Left renal cortex interstitium (tissue), 4 donors: ENCODE data around the gene SPOCK2. TPM values are rescaled to one million over a fixed set of nuclear protein-coding genes. Genes with fewer than 3 reads are reported as not detected.
A peak's percentile ranks its signal among the peaks of the same experiment; 100 is the strongest.
"Not testable (repeated sequence)": the region's sequence is repeated elsewhere in the genome, so short reads cannot be mapped to it uniquely, and the experiment has no call there.

Experiments used
- DNase-seq, 4 donors: peaks; one replicate each; pipeline ENCODE4 v3.0.0-alpha.2; 2013; ENCODE audit warnings: low read depth in 4 of 4, low spot score in 2 of 4, missing footprints in 1 of 4
- polyA plus RNA-seq, 4 donors: library from polyadenylated mRNA; unstranded; fragments of 120-200 nt; gene quantifications; one replicate each; pipeline ENCODE4 v1.2.1, GENCODE V29; 2013; ENCODE audit not compliant: insufficient read length in 4 of 4

Gene SPOCK2, protein sequence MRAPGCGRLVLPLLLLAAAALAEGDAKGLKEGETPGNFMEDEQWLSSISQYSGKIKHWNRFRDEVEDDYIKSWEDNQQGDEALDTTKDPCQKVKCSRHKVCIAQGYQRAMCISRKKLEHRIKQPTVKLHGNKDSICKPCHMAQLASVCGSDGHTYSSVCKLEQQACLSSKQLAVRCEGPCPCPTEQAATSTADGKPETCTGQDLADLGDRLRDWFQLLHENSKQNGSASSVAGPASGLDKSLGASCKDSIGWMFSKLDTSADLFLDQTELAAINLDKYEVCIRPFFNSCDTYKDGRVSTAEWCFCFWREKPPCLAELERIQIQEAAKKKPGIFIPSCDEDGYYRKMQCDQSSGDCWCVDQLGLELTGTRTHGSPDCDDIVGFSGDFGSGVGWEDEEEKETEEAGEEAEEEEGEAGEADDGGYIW
- 100 to 1,000 TPM; 143 to 189 (median 158) TPM for polyA plus RNA-seq

DNA sequence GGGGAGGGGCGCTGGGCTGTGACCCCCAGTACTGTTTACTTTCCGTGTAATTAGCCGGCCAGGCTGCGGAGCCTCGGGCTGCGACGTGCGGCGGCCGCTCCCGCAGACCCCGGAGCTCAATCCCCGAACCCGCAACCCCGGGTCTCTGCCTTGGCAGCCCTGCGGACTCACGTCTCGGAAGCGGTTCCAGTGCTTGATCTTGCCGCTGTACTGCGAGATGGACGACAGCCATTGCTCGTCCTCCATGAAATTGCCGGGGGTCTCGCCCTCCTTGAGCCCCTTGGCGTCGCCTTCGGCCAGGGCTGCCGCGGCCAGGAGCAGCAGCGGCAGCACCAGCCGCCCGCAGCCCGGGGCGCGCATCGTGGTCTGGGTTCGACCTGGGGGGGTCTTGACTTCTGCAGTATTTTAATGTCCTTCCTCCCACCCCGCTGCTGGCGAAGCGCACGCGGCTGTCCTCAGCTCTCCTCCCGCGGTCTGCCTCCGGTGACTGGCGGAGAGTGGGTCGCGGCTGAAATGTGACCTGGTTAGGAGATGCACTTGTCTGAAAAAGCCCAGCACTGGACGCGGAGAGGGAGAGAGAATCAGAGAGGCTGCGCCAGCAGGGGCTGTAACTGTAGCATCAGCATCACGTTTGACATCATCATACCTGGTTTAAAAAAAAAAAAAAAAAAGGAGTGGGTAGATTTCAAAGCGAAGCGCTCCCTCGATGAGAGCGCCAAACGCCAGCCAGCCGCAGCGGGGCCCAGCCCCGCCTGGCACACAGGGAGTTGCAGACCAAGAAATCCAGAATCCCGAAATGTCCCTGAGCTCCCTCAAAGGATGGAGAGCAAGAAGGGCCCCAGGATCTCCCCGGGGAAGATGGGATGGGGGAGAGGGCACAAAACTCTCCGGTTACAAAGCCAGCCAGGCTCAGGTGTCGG, at the start of gene SPOCK2:
Gene SPOCK2 (minus strand): TSS at position 583 of the 920 bp plus-strand sequence. CDS start 223 bp downstream, at position 360.
- DNase-seq = no peak

DNA sequence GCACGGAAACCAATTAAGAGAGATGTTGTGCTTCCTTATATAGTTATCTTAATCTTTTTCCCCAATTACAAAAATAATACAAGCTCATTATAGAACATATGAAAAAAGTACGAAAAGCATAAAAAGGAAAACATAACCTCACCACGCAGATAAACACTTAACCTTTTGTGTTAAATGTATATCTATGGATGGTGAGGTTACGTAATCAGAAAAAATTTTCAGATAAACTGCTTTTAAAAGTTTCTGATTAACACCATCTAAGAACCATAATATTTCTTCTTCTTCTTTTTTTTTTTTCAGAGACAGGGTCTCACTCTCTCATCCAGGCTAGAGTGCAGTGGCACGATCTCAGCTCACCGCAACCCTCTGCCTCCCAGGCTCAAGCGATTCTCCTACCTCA, 49.2 kb upstream of the SPOCK2 start:
- DNase-seq = no peak

DNA sequence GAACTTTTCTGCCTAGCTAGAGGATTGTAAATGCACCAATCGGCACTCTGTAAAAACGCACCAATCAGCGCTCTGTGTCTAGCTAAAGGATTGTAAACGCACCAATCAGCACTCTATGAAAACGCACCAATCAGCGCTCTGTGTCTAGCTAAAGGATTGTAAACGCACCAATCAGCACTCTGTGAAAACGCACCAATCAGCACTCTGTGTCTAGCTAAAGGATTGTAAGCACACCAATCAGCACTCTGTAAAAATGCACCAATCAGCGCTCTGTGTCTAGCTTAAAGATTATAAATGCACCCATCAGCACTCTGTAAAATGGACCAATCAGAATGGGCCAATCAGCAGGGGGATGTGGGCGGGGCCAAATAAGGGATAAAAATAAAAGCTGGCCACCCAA, 47.9 kb upstream of the SPOCK2 start:
- DNase-seq = not testable (repeated sequence)

DNA sequence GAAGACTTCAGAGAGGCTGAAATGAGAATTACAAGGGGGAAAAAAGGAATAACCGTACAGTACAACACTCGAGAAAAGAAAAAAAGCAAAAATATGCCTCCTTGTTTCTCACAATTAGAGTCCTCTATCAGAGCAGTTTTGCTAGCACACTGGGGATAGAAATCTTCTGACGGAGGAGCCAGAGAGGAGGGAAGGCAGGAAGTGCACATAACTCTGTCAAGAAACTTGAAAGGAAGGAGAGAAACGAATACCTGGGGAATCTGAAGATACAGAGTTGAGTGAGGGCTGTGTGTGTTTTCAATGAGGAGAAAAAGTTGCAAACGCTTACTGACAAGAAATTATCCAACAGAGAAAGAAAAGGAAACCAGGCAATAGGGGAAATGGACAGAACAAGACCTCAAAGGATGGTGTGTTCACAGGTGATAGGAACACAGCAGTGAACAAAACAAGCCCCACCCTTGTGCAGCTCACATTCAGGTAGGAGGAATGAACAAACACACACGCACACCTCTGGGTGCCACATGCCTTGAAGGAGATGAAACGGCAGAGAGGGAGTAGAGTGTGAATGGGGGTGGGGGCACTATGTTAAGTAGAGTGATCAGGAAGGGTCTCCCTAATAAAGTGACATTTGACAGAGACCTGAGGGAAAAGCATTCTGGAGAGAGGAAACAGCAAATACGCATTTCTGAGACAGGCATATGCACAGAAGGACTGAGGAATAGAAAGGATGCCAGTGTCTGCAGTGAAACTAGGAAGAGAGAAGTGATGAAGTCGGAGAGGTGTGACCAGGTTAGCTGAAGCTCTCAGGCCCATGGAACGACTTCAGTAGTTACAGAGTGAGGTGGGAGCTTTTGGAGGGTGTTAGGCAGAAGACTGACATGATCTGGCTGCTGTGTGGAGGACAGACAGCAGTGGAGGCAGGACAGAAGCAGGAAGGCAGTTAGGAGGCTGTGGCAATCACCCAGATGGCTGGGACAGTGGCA, 46.7 kb upstream of the SPOCK2 start:
- no peak for DNase-seq

DNA sequence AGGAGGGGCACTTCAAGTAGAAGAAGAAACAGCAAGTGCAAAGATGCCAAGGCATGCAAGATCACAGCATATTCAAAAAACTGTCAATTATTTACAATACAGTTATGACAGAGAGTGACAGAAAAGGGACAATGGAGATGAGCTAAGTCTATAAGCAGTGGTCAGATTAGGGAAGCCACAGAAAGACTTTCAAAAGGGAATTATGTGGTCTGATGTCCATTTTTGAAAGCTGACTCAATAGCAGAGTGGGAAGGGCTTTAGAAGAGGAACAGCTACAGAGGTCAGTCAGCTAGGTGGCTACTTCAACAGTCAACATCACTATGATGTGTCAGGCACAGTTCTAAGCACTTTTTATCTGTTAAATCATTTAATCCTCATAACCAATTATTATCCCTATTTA, 45.2 kb upstream of the SPOCK2 start:
- DNase-seq = no peak

DNA sequence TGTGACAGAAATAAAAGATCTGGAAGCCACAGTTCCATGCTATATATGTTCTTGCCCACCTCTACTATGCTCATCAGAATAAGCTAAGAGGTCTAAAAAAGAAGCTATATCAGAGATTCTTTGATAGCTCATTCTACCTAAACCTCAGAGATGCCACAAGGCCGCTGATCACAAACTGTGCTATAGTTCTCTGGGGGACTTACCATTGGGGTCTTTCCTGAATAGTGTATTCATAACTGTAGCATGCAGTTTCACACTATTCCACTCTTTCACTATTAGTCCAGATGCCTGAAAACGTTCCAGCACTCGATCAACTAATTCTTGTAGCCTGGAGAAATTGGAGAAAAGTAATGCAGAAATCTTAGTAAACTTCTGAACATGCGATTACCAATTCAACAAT, 44.5 kb upstream of the SPOCK2 start:
- no peak for DNase-seq

DNA sequence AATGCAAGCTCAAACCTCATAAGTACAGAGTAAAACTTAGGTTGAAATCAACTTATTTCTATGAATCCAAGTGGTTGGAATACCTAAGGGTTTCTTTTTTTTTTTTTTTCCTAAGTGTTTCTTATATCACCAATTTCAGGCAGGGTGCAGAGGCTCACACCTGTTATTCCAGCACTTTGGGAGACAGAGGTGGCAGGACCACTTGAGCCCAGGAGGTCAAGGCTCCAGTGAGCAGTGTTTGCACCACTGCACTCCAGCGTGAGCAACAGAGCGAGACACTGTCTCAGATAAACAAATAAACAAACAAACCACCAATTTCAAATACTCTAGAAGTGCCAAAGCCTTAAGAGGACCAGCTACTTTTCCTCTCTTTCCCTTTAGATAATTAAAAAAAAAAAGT, 39.2 kb upstream of the SPOCK2 start:
- no peak for DNase-seq

DNA sequence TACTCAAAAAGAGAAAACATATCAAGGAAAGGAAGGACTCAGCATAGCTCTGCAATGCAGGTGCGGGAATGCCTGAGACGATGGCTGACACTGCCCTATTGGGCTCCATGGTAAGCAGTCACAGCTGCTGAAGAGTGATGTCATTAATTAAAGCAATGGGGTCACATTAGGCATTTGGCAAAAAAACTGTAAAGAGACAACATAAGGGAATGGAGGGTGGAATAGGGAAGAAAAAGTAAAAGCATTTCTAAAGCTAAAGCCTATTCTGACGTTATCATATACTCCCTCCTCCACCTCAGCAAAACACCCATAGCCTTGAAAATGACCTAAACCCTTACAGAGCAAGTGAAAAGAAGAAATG, 38.5 kb upstream of the SPOCK2 start:
- no peak for DNase-seq

DNA sequence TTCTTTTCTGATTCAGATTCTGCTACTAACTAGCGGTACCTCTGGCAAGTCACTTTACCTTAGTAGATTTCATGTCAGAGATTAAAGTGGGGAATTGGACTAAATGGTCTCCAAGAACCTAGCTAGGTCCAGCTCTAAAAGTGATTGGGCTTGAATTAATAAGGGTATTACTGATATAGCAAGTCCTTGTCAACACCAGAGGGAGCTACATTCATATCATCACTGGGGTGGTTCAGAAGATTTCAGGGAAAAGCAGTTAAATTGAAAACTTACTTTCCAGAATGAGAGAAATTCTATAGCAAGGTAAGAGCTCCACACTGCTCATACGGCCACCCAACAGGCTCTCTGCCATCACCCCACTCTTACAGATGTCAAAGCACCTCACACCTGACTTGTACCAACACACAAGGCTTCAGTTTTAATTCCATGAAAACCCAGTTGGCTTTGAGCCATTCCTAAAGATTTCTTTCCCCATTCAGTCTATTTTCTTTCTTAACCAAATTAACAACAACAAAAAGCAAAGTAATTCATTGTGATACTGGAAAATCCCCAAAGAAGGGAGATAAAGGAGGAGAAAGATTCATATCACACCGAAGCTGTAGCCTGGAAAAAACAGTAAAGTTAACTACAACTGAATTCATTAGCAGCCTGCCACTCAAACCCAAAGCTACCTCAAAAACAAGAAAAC, 38.0 kb upstream of the SPOCK2 start:
- DNase-seq = no peak

DNA sequence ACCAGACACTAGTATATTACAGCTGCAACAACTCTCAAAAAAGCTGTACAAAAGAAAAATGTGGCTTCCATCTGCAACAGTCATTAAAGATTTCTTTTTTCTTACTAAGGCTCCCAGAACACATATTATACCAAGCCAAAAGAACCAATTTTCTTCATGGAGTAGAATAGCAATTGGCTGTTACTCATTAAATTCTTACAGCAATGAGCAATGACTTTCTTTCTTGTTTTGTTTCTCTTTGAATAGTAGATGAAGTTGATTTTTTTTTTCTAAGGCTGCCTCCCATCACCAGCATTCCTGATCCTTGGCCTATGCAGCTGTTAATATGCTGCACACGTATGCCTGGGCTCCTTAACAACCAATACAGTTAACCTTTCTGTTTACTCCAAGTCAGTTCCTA, 36.6 kb upstream of the SPOCK2 start:
- DNase-seq = peak in 2 of 4 donors; percentile 34 to 50

DNA sequence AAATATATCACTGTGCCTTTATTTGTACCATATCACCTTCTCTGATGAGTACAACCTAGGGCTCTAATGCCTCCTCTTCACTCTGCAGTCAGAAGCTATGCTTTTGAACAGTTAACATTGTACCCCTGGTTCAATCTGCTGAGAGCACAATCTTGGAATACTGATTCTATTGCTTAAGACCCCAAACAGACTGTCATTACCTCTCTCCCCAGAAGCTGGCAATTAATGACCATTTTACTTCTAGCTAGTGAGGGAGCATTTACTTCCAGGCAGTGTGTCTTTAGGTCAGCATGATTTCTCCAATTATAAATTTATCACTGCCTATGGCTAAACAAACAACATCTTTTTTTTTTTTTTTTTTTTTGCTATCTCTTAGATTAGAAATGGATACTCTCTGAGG, 36.0 kb upstream of the SPOCK2 start:
- DNase-seq = no peak

DNA sequence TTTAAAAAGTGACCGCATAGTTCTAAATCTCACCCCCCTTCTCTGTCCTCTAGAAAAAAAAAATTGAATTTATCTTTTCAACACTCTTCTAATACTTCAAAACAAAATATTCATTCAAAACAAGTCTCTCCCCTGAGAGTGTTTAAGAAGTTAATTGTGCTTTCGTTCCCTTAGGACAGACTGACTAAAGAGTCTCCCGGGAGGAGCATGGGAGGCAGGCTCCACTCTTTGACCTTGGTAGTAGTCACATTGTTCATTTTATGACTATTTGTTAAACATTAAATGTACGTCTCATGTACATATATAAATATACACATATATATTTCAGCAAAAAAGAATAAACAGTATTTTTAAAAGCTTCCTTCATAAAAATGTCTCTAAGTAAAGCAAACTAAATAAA, 35.3 kb upstream of the SPOCK2 start:
- DNase-seq = no peak

DNA sequence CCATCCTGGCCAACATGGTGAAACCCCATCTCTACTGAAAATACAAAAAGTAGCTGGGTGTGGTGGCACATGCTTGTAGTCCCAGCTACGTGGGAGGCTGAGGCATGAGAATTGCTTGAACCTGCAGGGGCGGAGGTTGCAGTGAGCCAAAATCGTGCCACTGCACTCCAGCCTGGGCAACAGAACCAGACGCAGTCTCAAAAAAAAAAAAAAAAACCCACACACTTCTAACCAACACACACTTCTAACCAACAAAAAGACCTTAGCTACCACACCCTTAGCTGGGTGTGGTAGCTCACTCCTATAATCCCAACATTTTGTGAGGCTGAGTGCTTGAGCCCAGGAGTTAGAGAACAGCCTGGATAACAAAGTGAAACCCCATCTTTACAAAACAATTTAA, 33.9 kb upstream of the SPOCK2 start:
- DNase-seq = no peak

DNA sequence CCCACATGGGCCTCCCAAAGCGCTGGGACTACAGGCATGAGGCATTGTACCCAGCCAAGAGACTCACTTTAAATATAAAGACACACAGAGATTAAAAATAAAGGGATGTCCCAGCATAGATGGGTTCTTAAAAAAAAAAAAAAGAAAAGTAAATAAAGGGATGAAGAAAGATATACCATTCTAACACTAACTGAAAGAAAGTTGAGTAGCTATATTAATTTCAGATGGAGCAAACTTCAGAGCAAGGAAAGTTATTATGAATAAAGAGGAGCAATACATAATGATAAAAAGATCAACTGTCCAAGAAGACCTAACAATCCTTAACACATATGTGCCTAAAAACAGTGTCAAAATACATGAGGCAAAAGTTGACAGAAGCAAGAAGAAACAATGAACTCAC, 33.0 kb upstream of the SPOCK2 start:
- no peak for DNase-seq

DNA sequence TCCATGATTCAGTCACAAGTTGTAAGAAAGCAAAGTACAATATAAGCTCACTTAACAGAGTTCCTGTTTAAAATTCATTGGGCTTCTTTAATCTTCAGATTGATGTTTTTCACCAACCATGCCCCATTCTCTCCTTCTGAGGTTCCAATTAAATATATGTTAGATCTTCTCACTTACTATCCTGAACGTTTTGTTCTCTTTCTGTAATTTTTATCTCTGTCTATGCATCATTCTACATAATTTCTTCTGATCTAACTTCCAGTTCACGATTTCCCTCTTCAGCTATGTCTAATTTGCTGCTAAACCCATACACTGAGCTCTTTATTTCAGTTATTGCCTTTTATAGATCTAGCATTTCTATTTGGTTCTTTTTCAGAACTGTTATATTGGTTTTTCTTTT, 28.0 kb upstream of the SPOCK2 start:
- DNase-seq = no peak

DNA sequence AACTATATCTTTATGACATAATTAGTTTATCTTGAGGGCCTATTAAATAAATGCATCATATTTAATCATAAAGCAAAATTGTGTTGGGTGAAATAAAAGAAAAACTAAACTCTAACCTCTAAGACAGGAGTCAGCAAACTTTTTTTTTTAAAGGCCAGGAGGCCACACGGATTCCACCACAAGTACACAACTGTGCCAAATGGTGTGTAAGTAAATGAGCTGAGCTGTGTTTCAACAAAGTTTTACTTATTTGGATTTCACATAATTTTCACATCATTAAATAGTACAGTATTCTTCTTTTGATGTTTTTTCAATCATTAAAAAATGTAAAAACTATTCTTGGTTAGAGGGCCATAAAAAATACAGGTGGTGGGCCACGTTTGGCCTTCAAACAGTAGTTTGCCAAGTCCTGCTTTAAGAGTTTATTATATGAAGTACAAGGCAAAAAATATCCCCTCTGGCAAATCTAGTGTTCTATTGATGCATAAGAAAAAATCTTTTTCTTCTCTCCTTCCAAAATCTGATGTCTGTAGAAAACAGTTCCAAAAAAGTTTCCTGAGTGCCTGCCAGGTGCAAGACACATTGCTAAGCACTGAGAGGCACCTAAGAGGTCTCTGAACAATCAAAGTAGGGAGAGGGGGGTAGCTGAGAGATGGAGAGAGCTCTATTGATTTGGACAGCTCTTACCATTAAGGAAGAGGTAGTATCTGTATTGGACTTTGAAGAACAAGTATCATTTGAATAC, 26.5 kb upstream of the SPOCK2 start:
- DNase-seq = no peak

DNA sequence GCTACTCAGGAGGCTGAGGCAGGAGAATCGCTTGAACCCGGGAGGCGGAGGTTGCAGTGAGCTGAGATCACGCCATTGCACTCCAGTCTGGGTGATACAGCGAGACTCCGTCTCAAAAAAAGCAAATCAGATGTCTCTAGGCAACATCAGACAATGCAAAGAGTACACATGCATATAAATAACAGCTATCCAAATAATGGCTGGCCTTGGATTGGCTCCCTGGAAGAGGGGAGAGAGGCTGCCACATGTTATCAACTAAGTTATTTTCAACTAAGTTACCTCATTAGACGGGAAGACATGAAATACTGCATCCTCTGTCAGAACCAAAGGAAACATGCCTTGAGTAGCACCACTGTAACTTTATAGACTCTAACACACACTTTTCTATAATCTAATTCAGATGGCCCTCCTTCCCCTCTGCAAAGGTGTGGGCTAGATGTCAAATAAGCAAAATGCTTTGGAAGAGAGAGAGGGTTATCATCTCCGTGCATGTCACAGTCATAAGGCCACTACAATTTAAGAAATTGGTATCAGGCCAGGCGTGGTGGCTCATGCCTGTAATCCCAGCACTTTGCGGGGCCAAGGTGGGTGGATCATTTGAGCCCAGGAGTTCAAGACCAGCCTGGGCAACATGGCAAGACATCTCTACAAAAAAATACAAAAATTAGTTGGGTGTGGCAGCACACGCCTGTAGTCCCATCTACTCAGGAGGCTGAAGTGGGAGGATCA, 22.5 kb upstream of the SPOCK2 start:
- DNase-seq = no peak

DNA sequence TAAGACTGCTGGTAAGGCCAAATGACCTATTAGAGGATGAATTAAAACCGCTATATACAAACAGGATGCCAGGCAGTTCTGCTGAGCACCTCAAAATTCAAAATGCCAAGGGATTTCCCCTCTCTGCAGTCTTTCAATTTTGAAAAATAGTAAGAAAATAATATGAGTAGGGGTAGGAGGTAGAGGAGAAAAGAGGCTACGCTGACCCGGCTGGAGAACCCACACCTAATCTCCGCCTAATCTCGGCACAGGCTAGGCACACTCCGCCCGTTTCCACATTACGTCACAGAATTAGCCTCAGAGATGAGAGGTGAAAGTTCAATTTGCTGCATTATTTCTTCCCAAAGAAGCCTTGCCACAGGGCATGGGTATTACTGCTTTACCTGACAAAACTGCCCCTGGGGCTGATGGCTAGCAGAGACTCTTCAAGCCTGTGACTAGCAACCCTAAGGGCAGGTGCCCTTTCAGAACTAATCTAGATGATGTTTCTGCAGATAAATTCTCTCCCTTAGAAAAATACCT, 21.3 kb upstream of the SPOCK2 start:
- DNase-seq = no peak
